NCI-H128 (cell line): ENCODE measurements around the gene INSYN1.

Experiments
- DNase-seq: peaks from one replicate; lab custom pipeline; 2025; ENCODE audit not compliant: unreplicated experiment; lab: John Stamatoyannopoulos, UW

The INSYN1 gene

DNA sequence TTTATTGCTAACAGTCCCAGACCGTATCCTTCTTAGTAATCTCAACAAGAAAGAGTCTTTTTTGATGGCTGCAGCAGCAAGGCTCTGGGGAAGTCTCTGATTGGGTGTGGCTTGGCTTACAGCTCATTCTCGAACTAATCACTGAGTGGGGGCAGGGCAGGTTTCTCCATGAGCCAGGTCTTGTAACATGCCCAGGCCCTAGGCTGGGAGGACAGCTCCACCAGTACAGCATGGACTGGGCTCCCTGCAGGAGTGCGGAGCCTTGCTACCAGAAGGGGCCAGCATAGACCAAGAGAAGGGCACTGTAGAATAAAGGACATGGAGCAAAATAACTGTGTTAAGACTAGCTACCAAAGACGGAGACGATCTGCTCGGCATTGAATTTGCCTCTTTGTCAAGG is 61.8 kb downstream of the INSYN1 start:
- no peak for DNase-seq

DNA sequence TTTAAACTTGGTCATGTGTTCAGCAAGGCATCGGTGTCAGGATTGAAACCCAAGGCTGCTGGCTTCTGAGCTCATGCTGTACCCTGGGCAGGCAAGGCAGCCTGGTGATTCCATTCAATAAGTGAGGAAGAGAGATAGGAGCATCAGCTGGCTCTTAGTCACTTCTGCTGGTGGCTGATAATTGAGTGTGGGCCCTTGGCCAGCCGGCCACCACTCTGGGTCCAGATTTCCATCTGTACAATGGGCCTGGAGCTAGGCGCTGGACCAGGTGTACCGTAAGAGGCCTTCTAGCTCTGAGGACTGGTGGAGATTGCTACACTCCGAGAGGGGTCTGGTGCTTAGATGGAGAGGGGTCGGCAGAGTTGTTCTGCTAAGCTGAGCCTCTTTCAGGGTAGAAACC is 64.7 kb downstream of the INSYN1 start:
- DNase-seq, result no peak

DNA sequence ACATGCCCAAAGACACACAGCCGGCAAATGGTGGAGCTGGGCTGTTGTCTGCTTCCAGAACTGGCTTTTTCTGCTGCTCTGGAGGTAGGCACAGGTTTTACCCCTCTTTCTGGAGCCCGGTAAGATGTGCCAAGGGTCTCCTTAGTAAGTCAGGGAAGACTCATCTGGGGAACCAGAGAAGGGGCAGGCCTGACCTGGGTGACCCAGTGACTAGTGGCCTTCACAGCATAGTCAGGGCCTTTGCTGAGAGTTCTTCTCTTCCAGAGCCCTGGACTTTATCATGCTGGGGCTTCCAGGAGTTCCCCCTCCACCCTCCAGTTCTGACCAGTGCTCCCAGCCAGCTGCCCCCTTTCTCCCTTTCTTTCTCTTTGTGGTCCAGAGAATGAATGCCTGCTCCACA is 65.8 kb downstream of the INSYN1 start:
- no peak for DNase-seq

DNA sequence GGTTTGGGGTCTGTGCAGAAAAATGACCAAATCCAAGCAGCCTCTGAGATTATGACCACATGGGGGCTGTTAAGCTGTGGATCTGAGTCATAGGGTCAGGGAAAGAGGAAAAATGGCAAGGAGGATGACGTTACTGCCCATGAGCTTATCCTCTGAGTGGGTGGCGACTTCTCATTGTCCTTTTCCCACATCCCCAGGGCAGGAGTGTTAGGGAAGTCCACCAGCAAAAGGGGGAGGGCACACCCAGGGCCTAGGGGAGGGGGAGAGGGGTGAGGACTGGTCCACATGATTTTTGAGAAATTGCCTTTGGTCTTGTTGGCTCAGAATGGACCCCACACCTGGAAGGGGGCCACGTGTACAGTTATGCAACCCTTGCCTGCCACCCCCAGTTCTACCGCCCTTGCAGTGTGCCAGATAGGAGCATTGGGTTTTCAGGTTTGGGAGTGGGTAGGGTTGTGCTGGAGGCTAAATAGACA is 66.3 kb downstream of the INSYN1 start:
- DNase-seq, result no peak

DNA sequence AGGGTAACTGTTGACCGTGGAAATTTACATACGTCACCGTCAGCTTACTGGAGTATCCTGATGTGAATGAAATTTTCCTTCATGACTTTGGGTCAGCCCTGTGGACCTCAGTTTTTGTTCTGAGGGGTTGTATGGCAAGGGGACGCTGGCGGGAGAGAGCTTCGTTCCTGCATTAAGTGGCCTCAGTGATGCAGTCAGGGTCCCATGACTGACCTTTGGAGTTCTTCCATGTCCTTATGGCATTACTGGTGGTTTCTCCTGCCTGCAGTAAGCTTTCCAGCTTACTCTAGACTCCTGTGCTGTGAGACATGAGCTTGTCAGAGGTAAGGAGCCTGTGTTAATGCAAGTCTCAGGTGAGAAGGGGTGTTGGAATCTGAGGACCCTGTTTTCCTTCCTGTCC is 67.2 kb downstream of the INSYN1 start:
- DNase-seq, result no peak
